Muscle of leg (tissue), 11 donors: Measurements from ENCODE around the gene ANKRD44. TPM values are rescaled to one million over a fixed set of nuclear protein-coding genes. Genes with fewer than 3 reads are reported as not detected.
"Not testable (repeated sequence)": the region's sequence is repeated elsewhere in the genome, so short reads cannot be mapped to it uniquely, and the experiment has no call there.

Source experiments
- DNase-seq: peaks from one replicate; pipeline ENCODE4 v3.0.0; 2013
- H3K27ac ChIP-seq: one replicate; pipeline ENCODE4 v1.5.1; 2013; ENCODE audit warnings: mild to moderate bottlenecking, low read length, control low read depth
- H3K27me3 ChIP-seq: one replicate; pipeline ENCODE4 v1.6.1; 2013; ENCODE audit warnings: low read length; ENCODE audit not compliant: control insufficient read depth, insufficient read depth
- H3K36me3 ChIP-seq: one replicate; pipeline ENCODE4 v1.6.1; 2013; ENCODE audit warnings: low read length; ENCODE audit not compliant: control insufficient read depth, insufficient read depth
- H3K4me1 ChIP-seq: one replicate; pipeline ENCODE4 v1.6.1; 2013; ENCODE audit warnings: low read length; ENCODE audit not compliant: control insufficient read depth, insufficient read depth
- H3K4me3 ChIP-seq: one replicate; pipeline ENCODE4 v1.5.1; 2013; ENCODE audit warnings: low read length, control low read depth
- H3K9me3 ChIP-seq: replicated peaks from 2 replicates; pipeline ENCODE4 v1.6.1; 2013; ENCODE audit warnings: low read depth, low read length; ENCODE audit not compliant: control insufficient read depth
- WGBS: methylation state at CpG from one replicate; pipeline ENCODE4 v1.1.5; 2013; ENCODE audit warnings: missing lambda C conversion rate; ENCODE audit not compliant: insufficient coverage; 5-methylcytosine and 5-hydroxymethylcytosine counted together
- polyA plus RNA-seq, 8 donors: library from polyadenylated mRNA; unstranded; fragments of 120-200 nt; gene quantifications; one replicate each; pipeline versions ENCODE4 v1.2.1 to v1.2.3, GENCODE V29; 2013; ENCODE audit warnings: inconsistent platforms in 1 of 8, low replicate concordance in 1 of 8; ENCODE audit not compliant: insufficient read length in 8 of 8, insufficient read depth in 1 of 8
- total RNA-seq: library from RNA; stranded (reverse); fragments of 120-200 nt; gene quantifications from one replicate; pipeline ENCODE4 v1.2.4, GENCODE V29; 2013

ANKRD44 gene
- total and polyA plus RNA-seq, 9 donors: 10.6 to 26.3 (median 15.6) TPM

DNA sequence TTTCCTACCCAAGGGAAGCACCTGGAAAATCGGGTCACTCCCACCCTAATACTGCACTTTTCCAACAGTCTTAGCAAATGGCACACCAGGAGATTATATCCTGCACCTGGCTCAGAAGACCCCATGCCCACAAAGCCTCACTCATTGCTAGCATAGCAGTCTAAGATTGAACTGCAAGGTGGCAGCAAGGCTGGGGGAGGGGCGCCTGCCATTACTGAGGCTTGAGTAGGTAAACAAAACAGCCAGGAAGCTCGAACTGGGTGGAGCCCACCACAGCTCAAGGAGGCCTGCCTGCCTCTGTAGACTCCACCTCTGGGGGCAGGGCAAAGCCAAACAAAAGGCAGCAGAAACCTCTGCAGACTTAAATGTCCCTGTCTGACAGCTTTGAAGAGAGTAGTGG lies 248.0 kb downstream of the ANKRD44 start:
- not testable (repeated sequence) for H3K4me1 ChIP-seq, H3K27me3 ChIP-seq, H3K9me3 ChIP-seq, H3K27ac ChIP-seq, H3K36me3 ChIP-seq, H3K4me3 ChIP-seq, DNase-seq
- 100% methylated on average over 2 of the region's 3 CpGs for WGBS

DNA sequence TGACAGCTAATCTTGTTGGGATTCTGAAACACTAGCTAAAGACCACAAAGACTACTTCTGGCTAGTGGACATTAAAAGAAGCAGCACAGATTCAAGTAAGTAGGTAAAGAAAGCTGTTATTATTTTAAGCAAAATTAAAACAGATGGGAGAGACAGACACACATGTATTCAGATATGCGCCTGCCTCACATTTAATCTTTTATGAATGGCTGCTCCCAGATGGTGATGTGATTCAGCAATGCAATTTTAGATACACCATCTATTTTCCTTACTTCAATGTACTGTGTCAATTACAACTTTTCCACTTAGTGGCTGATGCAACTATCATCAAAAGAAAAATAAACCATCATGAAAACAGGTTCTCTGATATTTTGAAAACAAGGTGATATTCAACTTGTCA lies 251.1 kb downstream of the ANKRD44 start:
- no peak for DNase-seq
- WGBS: no CpG with 5 or more reads among the region's 1 CpG
- no peaks in the 10 kb centered on the region for H3K4me1 ChIP-seq

DNA sequence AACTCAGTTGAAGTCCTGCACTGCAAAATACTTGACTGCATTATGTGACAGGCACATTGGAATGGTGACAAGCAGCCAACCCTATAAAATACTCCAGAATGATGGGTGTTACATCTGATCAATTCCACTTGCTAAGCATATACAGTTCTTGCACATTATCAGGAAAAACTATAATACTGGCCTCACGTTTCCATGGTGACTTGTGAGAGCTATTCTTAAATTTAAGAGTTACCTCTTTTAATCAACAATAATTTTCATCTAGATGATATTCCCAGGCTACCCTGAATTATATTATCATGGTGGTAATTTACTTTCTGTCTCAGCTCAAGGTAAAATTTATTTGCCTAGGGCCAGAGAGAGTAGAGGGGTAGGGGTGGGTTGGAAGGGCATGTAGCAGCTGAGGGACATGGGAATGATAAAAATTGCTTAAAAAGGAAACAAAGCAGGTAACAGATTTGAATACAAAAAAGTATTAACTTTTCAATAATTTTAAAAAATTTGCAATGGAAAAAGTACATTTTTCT lies 251.7 kb downstream of the ANKRD44 start:
- H3K27ac ChIP-seq: no peak overlapping the region
- H3K4me1 ChIP-seq: no peaks in the 10 kb centered on the region
- H3K4me3 ChIP-seq: no peak overlapping the region
- WGBS: no CpG with 5 or more reads among the region's 1 CpG
- DNase-seq: no peak
- peaks cover 20% of the 10 kb centered on the region for H3K9me3 ChIP-seq
- no peaks in the 10 kb centered on the region for H3K27me3 ChIP-seq
- peaks cover 4% of the 10 kb centered on the region for H3K36me3 ChIP-seq

More for the DNA sequence above, 251.1 kb downstream of the ANKRD44 start:
- Histone ChIP-seq H3K4me3 (no peak overlapping the region), H3K36me3 (peaks cover 4% of the 10 kb centered on the region), H3K27me3 (no peaks in the 10 kb centered on the region), H3K27ac (no peak overlapping the region), H3K9me3 (peaks cover 18% of the 10 kb centered on the region)

- no CpG with 5 or more reads among the region's 2 CpGs for WGBS
- H3K36me3 ChIP-seq: peaks cover 4% of the 10 kb centered on the region
Measured at GRCh38 chr2:197057959-197058358, 252.6 kb downstream of the ANKRD44 start.

DNA sequence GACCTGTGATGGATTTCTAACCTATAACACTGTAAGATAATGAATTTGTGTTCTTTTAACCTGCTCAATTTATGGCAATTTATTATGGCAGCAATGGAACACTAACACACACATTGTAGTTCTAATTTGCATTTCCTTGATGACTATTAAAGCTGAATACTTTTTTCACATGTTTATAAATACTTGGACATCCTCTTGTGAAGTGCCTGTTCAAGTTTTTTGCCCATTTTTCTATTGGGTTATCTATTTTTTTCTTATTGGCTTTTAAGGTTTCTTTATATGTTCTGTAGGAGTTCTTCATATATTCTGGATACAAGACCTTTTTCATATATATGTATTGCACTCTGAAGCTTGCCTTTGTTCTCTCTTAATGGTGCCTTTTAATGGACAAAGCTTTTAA lies 255.5 kb downstream of the ANKRD44 start:
- Histone ChIP-seq H3K4me3 (no peak overlapping the region), H3K36me3 (no peaks in the 10 kb centered on the region), H3K9me3 (peaks cover 13% of the 10 kb centered on the region), H3K4me1 (no peaks in the 10 kb centered on the region), H3K27ac (no peak overlapping the region), H3K27me3 (no peaks in the 10 kb centered on the region)
- DNase-seq: no peak

More at GRCh38 chr2:197057959-197058358, 252.6 kb downstream of the ANKRD44 start:
- H3K4me3 ChIP-seq: no peak overlapping the region
- no peaks in the 10 kb centered on the region for H3K27me3 ChIP-seq
- no peak for DNase-seq
- H3K4me1 ChIP-seq: no peaks in the 10 kb centered on the region
- no peak overlapping the region for H3K27ac ChIP-seq
- peaks cover 20% of the 10 kb centered on the region for H3K9me3 ChIP-seq

GRCh38 chr2:197054437-197054836 lies 256.1 kb downstream of the ANKRD44 start:
- H3K4me1 ChIP-seq: no peaks in the 10 kb centered on the region
- no peaks in the 10 kb centered on the region for H3K36me3 ChIP-seq
- no peaks in the 10 kb centered on the region for H3K27me3 ChIP-seq
- peaks cover 13% of the 10 kb centered on the region for H3K9me3 ChIP-seq
- no CpG with 5 or more reads among the region's 1 CpG for WGBS
- no peak overlapping the region for H3K27ac ChIP-seq
- no peak overlapping the region for H3K4me3 ChIP-seq
- DNase-seq: no peak

- no peaks in the 10 kb centered on the region for H3K27me3 ChIP-seq
- no peaks in the 10 kb centered on the region for H3K36me3 ChIP-seq
- no peaks in the 10 kb centered on the region for H3K4me1 ChIP-seq
- H3K4me3 ChIP-seq: no peak overlapping the region
- H3K27ac ChIP-seq: no peak overlapping the region
- H3K9me3 ChIP-seq: peaks cover 13% of the 10 kb centered on the region
- WGBS: no CpG with 5 or more reads among the region's 4 CpGs
- DNase-seq: no peak
Measured at GRCh38 chr2:197052356-197052755, 258.2 kb downstream of the ANKRD44 start.

DNA sequence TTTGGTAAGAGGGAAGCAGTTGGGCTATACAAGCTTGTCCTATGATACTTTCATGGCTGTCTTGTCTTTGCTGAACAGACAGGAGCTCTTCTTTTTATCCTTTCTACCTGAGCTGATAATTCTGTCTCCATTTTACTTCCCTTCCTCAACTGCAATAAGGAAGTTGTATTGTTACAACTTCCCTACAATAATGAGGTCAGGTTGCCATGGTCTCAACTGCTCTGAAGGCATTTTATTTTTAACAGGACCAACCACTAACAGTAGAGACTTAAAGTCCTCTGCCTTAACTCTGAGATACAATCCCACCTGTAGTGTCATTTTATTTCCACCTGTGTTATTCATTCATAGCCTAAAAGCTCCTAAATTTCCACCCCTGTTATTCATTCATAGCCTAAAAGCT lies 265.5 kb downstream of the ANKRD44 start:
- Histone ChIP-seq H3K4me1 (no peaks in the 10 kb centered on the region), H3K27me3 (no peaks in the 10 kb centered on the region), H3K9me3 (no peaks in the 10 kb centered on the region), H3K4me3 (no peak overlapping the region), H3K36me3 (no peaks in the 10 kb centered on the region), H3K27ac (no peak overlapping the region)
- no peak for DNase-seq

GRCh38 chr2:197042739-197043196 lies 267.8 kb downstream of the ANKRD44 start:
- no peaks in the 10 kb centered on the region for H3K27me3 ChIP-seq
- H3K4me1 ChIP-seq: peaks cover 2% of the 10 kb centered on the region
- no peak overlapping the region for H3K27ac ChIP-seq
- no peak overlapping the region for H3K4me3 ChIP-seq
- DNase-seq: no peak
- WGBS: no CpG with 5 or more reads among the region's 5 CpGs
- H3K9me3 ChIP-seq: no peaks in the 10 kb centered on the region
- no peaks in the 10 kb centered on the region for H3K36me3 ChIP-seq

GRCh38 chr2:197037863-197038398 lies 272.6 kb downstream of the ANKRD44 start:
- no peak for DNase-seq
- Histone ChIP-seq H3K4me3 (no peak overlapping the region), H3K27ac (no peak overlapping the region), H3K36me3 (no peaks in the 10 kb centered on the region), H3K4me1 (peaks cover 2% of the 10 kb centered on the region), H3K9me3 (no peaks in the 10 kb centered on the region), H3K27me3 (no peaks in the 10 kb centered on the region)
- WGBS: no CpG with 5 or more reads among the region's 2 CpGs

- Histone ChIP-seq H3K27ac (no peak overlapping the region), H3K4me3 (no peak overlapping the region), H3K36me3 (no peaks in the 10 kb centered on the region), H3K4me1 (peaks cover 2% of the 10 kb centered on the region), H3K27me3 (no peaks in the 10 kb centered on the region), H3K9me3 (no peaks in the 10 kb centered on the region)
- DNase-seq: no peak
- no CpG with 5 or more reads among the region's 1 CpG for WGBS
Measured at GRCh38 chr2:197035002-197035401, 275.6 kb downstream of the ANKRD44 start.
